Fibroblast of upper back skin (primary cell): ENCODE data around the gene FAM76B.

ENCODE experiments used
- DNase-seq: peaks from one replicate; pipeline ENCODE4 v3.0.0-alpha.2; 2013

FAM76B gene

GRCh38 chr11:95728094-95728493 is 61.5 kb downstream of the FAM76B start:
- DNase-seq: no peak

- DNase-seq: no peak
These were observed 62.0 kb downstream of the FAM76B start for GRCh38 chr11:95727620-95728019.

- no peak for DNase-seq
These were observed 62.5 kb downstream of the FAM76B start for GRCh38 chr11:95727111-95727510.

- DNase-seq: no peak
These were observed 64.4 kb downstream of the FAM76B start for GRCh38 chr11:95725196-95725595.

GRCh38 chr11:95723361-95723942 is 66.1 kb downstream of the FAM76B start:
- peak; percentile 51 for DNase-seq

- no peak for DNase-seq
These were observed 69.4 kb downstream of the FAM76B start for GRCh38 chr11:95720195-95720594.
